DMS114 treated with DMSO at 0.1 percent for 48 hours (cell line): ENCODE results near the gene FRYL.
"Not testable (repeated sequence)": the region's sequence is repeated elsewhere in the genome, so short reads cannot be mapped to it uniquely, and the experiment has no call there.

Experiments
- DNase-seq: peaks from one replicate; lab custom pipeline; 2025; ENCODE audit not compliant: unreplicated experiment; lab: John Stamatoyannopoulos, UW

FRYL gene

GRCh38 chr4:48748949-48749596 lies 31.0 kb downstream of the FRYL start:
- DNase-seq = no peak

DNA sequence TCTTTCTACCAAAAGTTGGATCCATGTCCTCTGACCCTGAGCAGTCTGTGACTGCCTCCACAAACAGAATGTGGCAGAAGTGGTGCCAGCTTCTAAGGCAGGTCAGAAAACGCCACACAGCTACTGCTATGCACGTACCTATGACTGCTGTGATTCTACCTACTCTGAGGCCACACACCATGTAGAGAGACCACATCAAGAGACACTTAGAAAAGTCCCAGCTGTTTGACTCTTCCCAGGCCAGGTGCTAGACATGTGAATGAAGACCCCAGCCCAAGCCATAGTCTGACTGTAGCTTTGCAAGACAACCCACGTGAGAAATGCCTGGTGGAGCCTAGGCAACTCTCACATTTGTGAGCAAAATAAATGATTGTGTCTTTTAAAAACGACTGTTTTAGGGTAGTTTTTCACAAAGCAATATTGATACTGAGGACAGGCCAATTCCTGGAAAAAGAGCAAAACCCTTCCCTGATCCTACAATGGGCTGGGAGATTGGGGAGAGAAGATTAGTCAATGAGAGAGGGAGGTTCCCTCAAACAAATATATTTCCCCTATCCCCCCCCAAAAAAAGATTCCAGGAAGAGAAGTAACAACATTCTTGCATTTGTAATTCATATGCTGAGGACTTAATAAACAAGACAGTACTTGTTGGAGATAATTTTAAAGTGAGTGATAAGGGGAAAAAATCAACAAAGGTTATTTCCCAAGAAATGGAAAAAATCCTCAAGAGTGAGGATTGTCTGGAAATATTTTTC lies 33.3 kb downstream of the FRYL start:
- DNase-seq = no peak

GRCh38 chr4:48745223-48745622 lies 34.9 kb downstream of the FRYL start:
- DNase-seq = not testable (repeated sequence)

GRCh38 chr4:48742412-48742811 lies 37.7 kb downstream of the FRYL start:
- no peak for DNase-seq

GRCh38 chr4:48739560-48740019 lies 40.5 kb downstream of the FRYL start:
- DNase-seq = no peak

DNA sequence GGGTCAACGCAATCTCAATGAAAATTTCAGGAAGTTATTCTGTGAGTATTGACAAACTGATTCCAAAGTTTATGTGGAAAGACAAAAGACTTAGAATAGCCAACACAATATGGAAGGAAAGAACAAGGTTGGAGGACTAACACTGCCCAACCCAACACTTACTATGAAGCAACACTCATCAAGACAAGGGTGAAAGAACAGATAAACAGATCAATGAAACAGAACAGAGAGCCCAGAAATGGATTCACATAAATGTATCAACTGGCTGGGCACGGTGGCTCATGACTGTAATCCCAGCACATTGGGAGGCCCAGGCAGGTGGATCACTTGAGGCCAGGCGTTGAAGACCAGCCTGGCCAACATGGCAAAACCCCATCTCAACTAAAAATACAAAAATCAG lies 41.2 kb downstream of the FRYL start:
- no peak for DNase-seq

- not testable (repeated sequence) for DNase-seq
Measured at GRCh38 chr4:48728906-48729496, 51.1 kb downstream of the FRYL start.

DNA sequence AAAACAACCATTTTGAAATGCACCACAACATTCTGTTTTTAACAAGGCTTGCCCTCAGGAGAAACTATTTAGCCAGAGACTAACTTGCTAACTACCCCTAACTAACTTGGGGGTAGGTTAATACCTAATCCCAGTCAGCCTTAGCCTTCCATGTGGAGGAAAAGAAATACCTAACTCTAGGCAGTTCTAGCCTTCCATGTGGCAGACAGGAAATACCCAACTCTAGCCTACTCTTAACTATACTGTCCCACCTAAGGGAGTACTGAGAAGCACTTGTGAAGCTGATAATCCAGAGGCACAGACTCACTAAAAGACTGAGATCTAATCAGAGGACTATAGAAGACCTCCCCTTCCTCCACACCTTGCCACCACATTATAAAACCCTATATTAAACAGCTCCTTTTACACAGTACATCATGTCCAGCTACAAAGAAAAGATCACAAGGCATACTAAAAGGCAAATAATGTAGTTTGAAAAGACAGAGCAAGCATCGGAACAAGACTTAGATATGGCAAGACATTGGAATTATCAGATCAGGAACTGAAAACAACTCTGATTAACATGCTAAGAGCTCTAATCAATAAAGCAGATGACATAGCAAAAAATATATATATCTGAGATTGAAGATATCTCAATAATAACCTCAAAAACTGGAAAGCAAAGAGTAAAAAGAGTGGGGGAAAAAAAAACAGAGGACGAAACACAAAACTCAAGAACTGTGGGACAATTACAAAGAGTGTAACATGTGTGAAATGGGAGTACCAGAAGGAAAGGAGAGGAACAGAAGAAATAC lies 52.2 kb downstream of the FRYL start:
- no peak for DNase-seq

- DNase-seq = no peak
Measured at GRCh38 chr4:48725414-48725813, 54.7 kb downstream of the FRYL start.

- no peak for DNase-seq
Measured at GRCh38 chr4:48722509-48723446, 57.3 kb downstream of the FRYL start.

- DNase-seq = no peak
Measured at GRCh38 chr4:48720459-48720858, 59.6 kb downstream of the FRYL start.

DNA sequence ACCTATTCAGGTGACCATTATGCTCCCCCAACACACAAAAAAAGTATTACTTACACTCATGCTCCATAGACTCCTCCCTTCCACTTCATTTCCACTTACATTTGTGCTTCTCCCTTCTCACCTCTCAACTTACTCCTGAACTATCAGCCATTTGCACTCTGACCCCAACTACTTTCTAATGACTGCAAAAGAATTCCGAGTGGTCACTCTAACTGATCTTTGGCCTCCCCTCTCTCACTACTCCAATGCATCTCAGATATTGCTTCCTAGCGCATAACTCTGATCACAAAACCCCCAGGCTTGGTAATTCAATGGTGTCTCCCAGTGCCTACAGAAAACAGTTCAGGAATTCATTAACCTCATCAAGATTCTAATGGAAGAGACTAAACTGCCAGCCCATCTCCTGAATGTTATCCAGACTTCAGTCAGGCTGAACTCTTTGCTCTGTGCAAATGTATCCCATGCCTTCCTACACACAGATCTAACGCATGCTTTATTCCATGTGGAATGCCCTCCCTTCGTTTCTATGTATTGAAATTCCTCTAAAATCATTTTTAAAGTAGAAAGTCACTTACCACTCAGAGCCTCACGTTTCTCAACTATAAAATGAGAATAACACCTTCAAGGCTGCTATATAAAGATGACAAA lies 61.1 kb downstream of the FRYL start:
- DNase-seq = no peak

DNA sequence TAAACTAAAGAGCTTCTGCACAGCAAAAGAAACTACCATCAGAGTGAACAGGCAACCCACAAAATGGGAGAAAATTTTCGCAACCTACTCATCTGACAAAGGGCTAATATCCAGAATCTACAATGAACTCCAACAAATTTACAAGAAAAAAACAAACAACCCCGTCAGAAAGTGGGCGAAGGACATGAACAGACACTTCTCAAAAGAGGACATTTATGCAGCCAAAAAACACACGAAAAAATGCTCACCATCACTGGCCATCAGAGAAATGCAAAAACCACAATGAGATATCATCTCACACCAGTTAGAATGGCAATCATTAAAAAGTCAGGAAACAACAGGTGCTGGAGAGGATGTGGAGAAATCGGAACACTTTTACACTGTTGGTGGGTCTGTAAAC lies 63.8 kb downstream of the FRYL start:
- DNase-seq = not testable (repeated sequence)

DNA sequence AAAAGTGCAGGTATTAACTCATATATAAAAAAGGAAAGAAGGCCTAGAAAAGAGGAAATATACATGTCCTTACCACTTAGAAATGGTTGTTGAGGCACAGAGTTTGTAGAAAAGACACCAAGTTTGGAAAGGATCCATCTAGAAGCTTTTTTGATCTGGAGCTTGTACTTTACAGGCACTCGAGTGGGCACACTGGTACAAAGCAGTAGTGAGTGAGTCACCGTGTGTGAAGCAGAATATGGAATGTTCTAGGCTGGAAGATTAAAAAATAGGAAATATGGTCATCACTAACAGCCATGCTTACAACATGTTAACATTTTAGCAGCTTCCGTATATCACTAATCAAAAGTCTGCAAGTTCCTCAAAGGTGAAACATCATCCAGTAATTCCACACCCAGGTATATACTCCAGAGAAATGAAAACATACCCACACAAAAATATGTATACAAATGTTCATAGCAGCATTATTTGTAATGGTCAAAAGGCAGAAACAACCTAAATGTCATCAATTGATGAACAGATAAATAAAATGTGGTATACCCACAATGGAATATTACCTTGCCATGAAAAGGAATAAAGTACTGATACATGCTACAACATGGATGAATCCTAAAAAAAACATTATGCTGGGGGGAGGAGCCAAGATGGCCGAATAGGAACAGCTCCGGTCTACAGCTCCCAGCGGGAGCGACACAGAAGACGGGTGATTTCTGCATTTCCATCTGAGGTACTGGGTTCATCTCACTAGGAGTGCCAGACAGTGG lies 69.5 kb downstream of the FRYL start:
- DNase-seq = no peak

DNA sequence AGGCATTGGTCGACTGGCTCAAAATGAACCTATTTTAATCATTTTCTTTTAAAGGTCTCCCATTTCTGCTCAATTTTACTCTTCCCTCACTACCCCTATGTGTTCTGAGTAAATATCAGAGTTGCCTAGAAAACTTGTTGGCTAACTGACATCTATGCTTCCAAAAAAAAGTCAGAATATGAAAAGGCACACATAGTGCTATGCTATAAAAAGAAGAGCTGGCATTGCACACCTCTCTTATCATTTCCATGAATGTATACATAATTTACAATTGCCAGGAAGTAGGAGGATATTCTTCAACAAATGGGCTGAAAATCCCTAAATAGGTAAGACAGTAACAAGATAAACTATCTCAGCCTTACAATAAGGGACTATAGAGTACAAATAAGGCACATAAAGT lies 70.2 kb downstream of the FRYL start:
- no peak for DNase-seq

DNA sequence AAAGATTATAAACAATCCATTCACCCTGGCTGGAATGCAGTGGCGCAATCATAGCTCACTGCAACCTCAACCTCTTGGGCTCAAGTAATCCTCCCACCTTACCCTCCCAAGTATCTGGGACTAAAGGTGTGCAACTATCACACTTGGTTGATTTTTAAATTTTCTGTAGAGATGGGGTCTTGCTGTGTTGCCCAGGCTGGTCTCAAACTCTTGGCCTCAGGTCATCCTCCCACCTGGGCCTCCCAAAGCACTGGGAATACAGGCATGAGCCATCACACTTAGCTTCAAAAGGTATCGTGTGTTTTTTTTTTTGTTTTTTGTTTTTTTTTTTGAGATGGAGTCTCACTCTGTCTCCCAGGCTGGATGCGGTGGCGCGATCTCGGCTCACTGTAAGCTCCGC lies 71.5 kb downstream of the FRYL start:
- DNase-seq = no peak

GRCh38 chr4:48706736-48707135 lies 73.3 kb downstream of the FRYL start:
- no peak for DNase-seq

GRCh38 chr4:48705609-48706008 lies 74.5 kb downstream of the FRYL start:
- no peak for DNase-seq
